Cardiac muscle cell (in vitro differentiated cells and primary cell): ENCODE results near the gene PDGFC. TPM values are rescaled to one million over a fixed set of nuclear protein-coding genes. Genes with fewer than 3 reads are reported as not detected.
A peak's percentile ranks its signal among the peaks of the same experiment; 100 is the strongest.

Experiments
- DNase-seq, 2 donors: peaks; one replicate each; pipeline versions ENCODE4 v3.0.0 to v3.0.0-alpha.2; 2010 to 2017; ENCODE audit warnings: low read depth in 1 of 2, low spot score in 1 of 2
- H3K27ac ChIP-seq: fragments of 200-600 bp; sonication (generic); 2 replicates; pipeline ENCODE4 v1.5.1; 2016
- H3K27me3 ChIP-seq: fragments of 200-600 bp; sonication (generic); 2 replicates; pipeline ENCODE4 v1.6.0; 2016; ENCODE audit warnings: control low read depth
- H3K36me3 ChIP-seq: fragments of 200-600 bp; sonication (generic); 2 replicates; pipeline ENCODE4 v1.5.1; 2016; ENCODE audit warnings: control low read depth
- H3K4me1 ChIP-seq: fragments of 200-600 bp; sonication (generic); 2 replicates; pipeline ENCODE4 v1.8.1; 2017; ENCODE audit warnings: low read depth, mild to moderate bottlenecking, mixed run types
- H3K4me3 ChIP-seq: fragments of 200-600 bp; sonication (generic); 2 replicates; pipeline ENCODE4 v1.5.1; 2016; ENCODE audit warnings: mild to moderate bottlenecking
- H3K9me3 ChIP-seq: fragments of 200-600 bp; sonication (generic); 2 replicates; pipeline ENCODE4 v1.5.1; 2017; ENCODE audit warnings: low read depth, mild to moderate bottlenecking, control low read depth
- CTCF ChIP-seq: IDR thresholded peaks from 2 replicates; pipeline ENCODE4 v1.5.1; 2012; ENCODE audit warnings: low read depth, mild to moderate bottlenecking, low read length
- polyA plus RNA-seq: library from polyadenylated mRNA; unstranded; fragments of >200 nt; fragmentation: Nextera tagmentation; extraction: Ambion mirVana; gene quantifications from 2 replicates; pipeline ENCODE4 v1.2.1, GENCODE V29; 2016
- total RNA-seq: library from RNA; depleted of rRNA; stranded (reverse); fragments of >200 nt; gene quantifications from 2 replicates; pipeline ENCODE4 v1.2.3, GENCODE V29; 2016

Gene PDGFC
- total and polyA plus RNA-seq, 2 experiments from 2014 or later: 6.9 to 18.2 TPM

- H3K27me3 ChIP-seq: no peaks in the 10 kb centered on the region
- H3K4me1 ChIP-seq: no peaks in the 10 kb centered on the region
- TF ChIP-seq CTCF: no peak
- DNase-seq: peak in 1 of 2 donors; percentile 33
- H3K9me3 ChIP-seq: no peaks in the 10 kb centered on the region
- H3K27ac ChIP-seq: no peak overlapping the region
- H3K4me3 ChIP-seq: no peak overlapping the region
- H3K36me3 ChIP-seq: no peaks in the 10 kb centered on the region
Observed at GRCh38 chr4:156751486-156751885, 220.1 kb downstream of the PDGFC start.

GRCh38 chr4:156749426-156750403, 221.9 kb downstream of the PDGFC start:
- DNase-seq: no peak
- TF ChIP-seq CTCF: no peak
- H3K27ac ChIP-seq: no peak overlapping the region
- H3K9me3 ChIP-seq: no peaks in the 10 kb centered on the region
- no peaks in the 10 kb centered on the region for H3K27me3 ChIP-seq
- H3K4me1 ChIP-seq: no peaks in the 10 kb centered on the region
- H3K4me3 ChIP-seq: no peak overlapping the region
- no peaks in the 10 kb centered on the region for H3K36me3 ChIP-seq

- Histone ChIP-seq H3K27ac (no peak overlapping the region), H3K27me3 (no peaks in the 10 kb centered on the region)
- DNase-seq: no peak
Observed at GRCh38 chr4:156746111-156746510, 225.5 kb downstream of the PDGFC start.

GRCh38 chr4:156738766-156739165, 232.8 kb downstream of the PDGFC start:
- Histone ChIP-seq H3K4me1 (no peaks in the 10 kb centered on the region), H3K27ac (no peak overlapping the region), H3K4me3 (no peak overlapping the region), H3K9me3 (no peaks in the 10 kb centered on the region), H3K27me3 (no peaks in the 10 kb centered on the region), H3K36me3 (no peaks in the 10 kb centered on the region)
- DNase-seq: no peak
- no peak for TF ChIP-seq CTCF

More at GRCh38 chr4:156746111-156746510, 225.5 kb downstream of the PDGFC start:
- H3K4me3 ChIP-seq: no peak overlapping the region
- no peaks in the 10 kb centered on the region for H3K4me1 ChIP-seq
- no peaks in the 10 kb centered on the region for H3K36me3 ChIP-seq
- no peak for TF ChIP-seq CTCF
- H3K9me3 ChIP-seq: no peaks in the 10 kb centered on the region

- H3K4me1 ChIP-seq: no peaks in the 10 kb centered on the region
- H3K4me3 ChIP-seq: no peak overlapping the region
- H3K27ac ChIP-seq: no peak overlapping the region
- H3K27me3 ChIP-seq: no peaks in the 10 kb centered on the region
- DNase-seq: no peak
- TF ChIP-seq CTCF: no peak
- no peaks in the 10 kb centered on the region for H3K9me3 ChIP-seq
- no peaks in the 10 kb centered on the region for H3K36me3 ChIP-seq
Observed at GRCh38 chr4:156734965-156735895, 236.4 kb downstream of the PDGFC start.
